Stimulated activated CD8-positive, alpha-beta memory T cell treated with anti-CD3 and anti-CD28 coated beads, Interleukin-4, amount 100 ng/mL, for 24 hours (primary cell): Measurements from ENCODE around the gene TP53I11.

Experiments used
- DNase-seq: peaks from one replicate; pipeline ENCODE4 v3.0.0-alpha.2; 2020; ENCODE audit warnings: low read depth

The TP53I11 gene

GRCh38 chr11:44939673-44940395, 10.8 kb downstream of the TP53I11 start:
- DNase-seq = no peak

GRCh38 chr11:44938066-44938691, 12.5 kb downstream of the TP53I11 start:
- DNase-seq = no peak

- DNase-seq = no peak
Measured at GRCh38 chr11:44936951-44937543, 13.6 kb downstream of the TP53I11 start.

GRCh38 chr11:44936525-44936924, 14.2 kb downstream of the TP53I11 start:
- DNase-seq = peak; percentile 73

- no peak for DNase-seq
Measured at GRCh38 chr11:44934735-44935250, 15.9 kb downstream of the TP53I11 start.

- DNase-seq = no peak
Measured at GRCh38 chr11:44934110-44934509, 16.6 kb downstream of the TP53I11 start.

- no peak for DNase-seq
Measured at GRCh38 chr11:44931466-44931865, 19.2 kb downstream of the TP53I11 start.

GRCh38 chr11:44930588-44931302, 19.9 kb downstream of the TP53I11 start:
- DNase-seq = no peak

GRCh38 chr11:44928816-44929215, 21.9 kb downstream of the TP53I11 start:
- DNase-seq = no peak

- DNase-seq = no peak
Measured at GRCh38 chr11:44928144-44928543, 22.5 kb downstream of the TP53I11 start.

GRCh38 chr11:44927174-44927661, 23.5 kb downstream of the TP53I11 start:
- peak; percentile 36 for DNase-seq

GRCh38 chr11:44926036-44926435, 24.6 kb downstream of the TP53I11 start:
- DNase-seq = no peak

GRCh38 chr11:44923806-44924205, 26.9 kb downstream of the TP53I11 start:
- DNase-seq = no peak

GRCh38 chr11:44923115-44923514, 27.6 kb downstream of the TP53I11 start:
- no peak for DNase-seq

GRCh38 chr11:44920451-44920850, 30.2 kb downstream of the TP53I11 start:
- no peak for DNase-seq

GRCh38 chr11:44917741-44918140, 32.9 kb downstream of the TP53I11 start:
- no peak for DNase-seq

- no peak for DNase-seq
Measured at GRCh38 chr11:44916801-44917385, 33.8 kb downstream of the TP53I11 start.

- DNase-seq = no peak
Measured at GRCh38 chr11:44916331-44916730, 34.4 kb downstream of the TP53I11 start.

GRCh38 chr11:44915621-44916020, 35.1 kb downstream of the TP53I11 start:
- DNase-seq = no peak

- no peak for DNase-seq
Measured at GRCh38 chr11:44915004-44915403, 35.7 kb downstream of the TP53I11 start.

GRCh38 chr11:44914105-44914504, 36.6 kb downstream of the TP53I11 start:
- no peak for DNase-seq

GRCh38 chr11:44913502-44913901, 37.2 kb downstream of the TP53I11 start:
- no peak for DNase-seq
